Stimulated activated naive CD4-positive, alpha-beta T cell (primary cell): Measurements from ENCODE around the gene KCNMA1.
"Not testable (repeated sequence)": the region's sequence is repeated elsewhere in the genome, so short reads cannot be mapped to it uniquely, and the experiment has no call there.

Experiments used
- DNase-seq, 6 experiments: peaks; one replicate each; lab custom pipeline; 2025; lab: John Stamatoyannopoulos, UW

The KCNMA1 gene

DNA sequence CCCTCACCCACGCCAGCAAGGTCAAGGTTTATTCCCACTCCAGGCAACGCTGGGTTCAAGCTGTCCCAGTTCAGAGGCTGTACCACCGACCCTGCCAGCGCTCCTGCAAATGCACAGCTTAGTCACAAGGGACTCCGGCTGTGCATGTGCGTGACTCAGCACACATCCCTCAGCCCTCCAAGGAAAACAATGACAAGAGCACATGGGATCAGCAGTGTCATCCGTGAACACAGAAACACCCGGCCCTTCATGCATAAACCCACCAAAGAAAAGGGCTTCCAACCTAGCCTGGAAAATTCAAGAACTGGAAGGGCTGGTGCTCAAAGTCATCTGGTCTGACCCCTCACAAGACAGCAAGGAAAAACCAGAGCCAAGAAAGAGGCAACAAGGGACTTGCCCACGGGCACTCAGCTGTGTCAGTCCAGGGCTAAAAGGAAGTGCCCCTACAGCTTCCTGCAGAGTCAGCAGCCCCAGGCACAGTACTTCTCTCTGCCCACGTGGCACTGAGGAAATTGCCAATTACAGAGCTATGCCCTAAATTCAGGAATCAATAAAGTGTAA is 106.1 kb downstream of the KCNMA1 start:
- no peak for DNase-seq

DNA sequence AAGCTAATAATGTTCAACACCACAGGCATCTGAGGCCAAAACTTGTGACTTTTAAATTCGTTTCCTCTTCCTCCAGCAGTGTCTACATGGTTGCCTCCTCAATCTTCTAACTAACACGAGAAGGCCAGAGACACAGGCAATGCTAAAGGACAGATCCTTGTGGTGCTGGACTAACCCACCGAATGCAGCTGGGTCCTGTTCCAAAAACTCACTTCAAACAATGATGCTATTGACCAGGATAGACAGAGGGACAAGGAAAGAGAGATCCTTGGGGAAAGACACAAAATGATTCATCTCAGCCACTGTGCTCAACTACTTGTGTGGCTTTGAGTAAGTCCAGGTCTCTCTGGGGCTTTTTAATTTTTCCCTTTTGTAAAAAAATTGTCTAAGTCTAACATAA is 107.6 kb downstream of the KCNMA1 start:
- no peak for DNase-seq

DNA sequence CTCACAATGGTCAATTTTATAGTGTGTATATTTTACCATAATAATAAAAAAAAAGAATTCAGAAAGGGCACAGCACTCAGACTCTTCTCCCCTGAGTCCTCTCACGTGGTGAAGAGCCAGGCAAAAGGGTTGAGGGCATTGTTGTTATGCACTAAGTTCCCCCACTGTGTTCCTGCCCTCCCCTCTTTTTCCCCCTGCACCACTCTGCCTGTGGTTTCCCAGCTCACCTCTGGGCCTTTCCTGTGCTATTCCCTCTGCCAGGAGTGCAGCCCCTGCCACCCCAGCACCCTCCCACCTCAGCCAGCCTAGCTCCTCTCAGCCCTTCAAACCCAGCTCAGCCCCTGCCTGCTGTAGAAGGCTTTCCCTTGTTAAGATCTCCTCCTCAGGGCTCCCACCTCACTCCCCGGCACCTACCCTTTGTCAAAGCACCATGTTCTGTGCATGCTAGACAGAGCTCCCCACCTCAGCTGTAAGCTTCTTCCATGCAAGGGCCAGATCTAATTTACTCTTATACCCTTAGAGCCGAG is 108.5 kb downstream of the KCNMA1 start:
- no peak for DNase-seq

DNA sequence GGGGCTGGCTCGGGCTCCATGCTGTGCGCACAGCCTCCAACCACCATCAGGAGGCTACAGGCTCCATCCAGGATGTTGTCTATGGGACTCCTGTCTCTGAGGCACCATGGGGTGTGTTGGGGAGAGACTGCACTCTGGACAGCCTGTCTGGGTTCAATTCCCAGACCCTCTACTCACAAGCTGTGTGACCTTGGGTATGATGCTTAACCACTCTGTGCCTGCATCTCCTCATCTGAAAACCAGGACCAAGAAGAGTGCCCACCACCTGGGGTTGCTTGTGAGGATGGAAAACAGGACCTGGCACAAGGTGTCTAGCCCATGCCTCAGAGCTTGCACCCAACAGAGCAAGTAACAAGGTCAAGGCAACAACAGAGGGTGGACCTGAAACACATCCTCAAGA is 109.8 kb downstream of the KCNMA1 start:
- no peak for DNase-seq

DNA sequence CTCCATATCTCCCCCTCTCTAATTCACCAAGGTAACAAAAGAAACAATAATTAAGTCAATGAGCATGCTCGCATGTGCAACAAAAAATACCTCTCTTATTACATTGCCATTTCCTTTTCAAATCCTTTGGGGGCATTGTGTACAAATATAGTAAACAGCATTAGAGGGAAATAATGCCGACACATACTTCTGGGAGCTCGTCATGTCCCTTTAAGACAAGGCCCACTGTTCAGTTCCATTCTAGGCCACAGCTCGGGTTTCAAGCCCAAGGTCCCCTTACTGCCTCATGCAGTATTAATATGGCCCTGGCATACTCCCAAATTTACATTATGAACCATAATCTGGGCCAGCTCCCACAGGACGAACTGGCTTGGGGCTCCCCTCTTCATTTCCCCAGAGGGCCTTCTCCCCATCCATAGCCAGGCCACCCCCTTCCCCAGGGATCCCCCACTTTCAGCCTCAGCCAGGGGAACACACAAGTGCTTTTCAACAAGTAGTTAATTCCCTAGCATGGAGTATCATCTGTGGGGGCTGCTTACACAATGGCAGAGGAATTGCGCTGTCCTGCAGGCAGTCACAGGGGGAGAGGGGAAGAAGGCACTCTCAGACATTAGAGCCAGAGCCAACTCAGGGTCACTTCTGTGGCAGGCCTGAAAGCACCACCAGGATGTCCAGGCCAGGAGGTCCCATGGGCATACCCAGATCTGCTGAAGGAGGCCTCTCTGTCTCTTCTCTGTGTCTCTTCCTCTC is 110.6 kb downstream of the KCNMA1 start:
- no peak for DNase-seq

DNA sequence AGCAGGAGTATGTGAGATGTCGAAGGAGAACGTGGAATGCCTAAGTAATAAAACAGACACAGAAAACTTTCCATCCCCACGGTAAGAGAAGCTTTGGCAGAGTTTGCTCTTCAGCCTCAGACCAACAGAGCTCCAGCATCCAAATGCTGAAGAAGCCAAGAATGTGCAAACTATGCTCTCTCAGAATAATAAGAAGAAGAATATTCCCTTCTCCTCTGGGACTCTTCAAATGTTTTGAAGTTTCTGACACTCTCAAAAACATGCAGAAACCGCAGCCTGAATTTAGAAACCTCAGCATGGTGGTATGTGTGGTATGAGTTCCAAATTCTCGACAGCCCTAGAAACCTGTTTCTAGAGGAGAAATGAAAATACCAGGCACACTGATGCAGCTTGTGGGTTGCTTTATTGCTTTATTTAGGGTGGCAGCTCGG is 113.3 kb downstream of the KCNMA1 start:
- no peak for DNase-seq

DNA sequence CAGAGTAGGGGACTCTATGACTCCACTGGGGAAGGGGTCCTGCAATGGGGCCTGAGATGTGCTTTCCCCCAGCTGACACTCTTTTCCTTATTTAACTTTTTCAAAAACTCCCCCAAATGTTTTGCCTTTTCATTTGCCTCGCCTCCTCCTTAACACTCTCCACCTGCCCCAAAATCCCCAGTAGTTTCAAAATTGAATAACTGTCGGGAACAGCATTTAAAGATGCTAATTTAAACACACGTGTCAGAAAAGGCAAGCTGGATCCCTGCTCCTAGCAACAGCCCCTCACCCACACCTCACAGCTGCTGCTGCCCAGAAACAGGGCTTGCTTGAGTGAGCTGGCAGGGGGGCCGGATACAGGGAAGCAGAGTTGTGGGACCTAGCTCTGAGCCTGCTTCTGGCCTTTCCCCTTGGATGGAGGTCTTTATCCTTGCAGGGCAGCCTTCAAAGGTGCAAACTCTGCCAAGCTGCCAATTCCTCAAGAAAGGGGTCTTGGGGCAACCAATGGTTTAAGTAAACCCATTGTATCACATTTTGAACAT is 115.3 kb downstream of the KCNMA1 start:
- DNase-seq = no peak

DNA sequence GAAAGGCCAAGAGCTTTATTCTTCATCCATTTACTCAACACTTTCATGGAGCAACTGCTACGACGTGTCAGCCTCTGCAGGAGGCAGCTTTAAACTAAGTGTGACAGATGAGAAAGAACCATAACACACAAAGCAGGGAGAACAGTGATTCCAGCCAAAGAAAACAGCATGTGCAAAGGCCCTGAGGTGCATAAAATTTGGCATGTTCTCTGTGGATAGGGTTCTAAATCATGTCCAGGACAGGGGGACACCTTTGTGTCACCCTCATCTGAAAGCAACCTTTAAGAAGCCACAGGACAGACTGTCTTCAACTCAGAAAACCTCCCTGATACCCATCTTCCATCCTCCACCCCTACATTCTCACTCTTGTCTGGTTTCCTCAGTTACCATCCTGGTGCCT is 116.6 kb downstream of the KCNMA1 start:
- DNase-seq = no peak

DNA sequence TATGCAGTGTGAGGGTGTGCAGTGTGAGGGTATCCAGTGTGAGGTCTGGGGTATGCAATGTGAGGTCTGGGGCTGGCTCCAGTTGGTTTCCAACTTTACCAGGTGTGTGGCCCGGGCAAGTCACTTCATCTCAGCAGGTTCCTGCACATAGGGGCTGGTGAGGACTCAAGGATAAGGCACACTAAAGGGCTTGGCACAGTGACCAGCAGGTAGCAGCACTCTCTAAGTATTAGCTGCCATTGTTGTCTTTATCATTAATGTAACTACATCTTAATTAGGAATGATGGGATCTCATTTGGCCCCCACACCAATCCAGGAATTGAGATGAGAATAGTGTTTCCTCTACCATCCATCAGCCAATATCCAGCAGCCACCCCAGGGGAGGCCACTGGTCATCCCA is 117.3 kb downstream of the KCNMA1 start:
- DNase-seq = no peak

DNA sequence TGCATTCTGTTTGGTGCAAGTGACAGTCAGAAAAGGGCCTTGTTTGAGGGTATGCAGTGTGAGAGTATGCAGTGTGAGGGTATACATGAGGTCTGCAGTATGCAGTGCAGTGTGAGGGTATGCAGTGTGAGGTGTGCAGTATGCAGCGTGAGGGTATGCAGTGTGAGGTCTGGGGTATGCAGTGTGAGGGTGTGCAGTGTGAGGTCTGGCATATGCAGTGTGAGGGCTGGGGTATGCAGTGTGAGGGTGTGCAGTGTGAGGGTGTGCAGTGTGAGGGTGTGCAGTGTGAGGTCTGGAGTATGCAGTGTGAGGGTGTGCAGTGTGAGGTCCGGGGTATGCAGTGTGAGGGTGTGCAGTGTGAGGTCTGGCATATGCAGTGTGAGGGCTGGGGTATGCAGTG is 117.8 kb downstream of the KCNMA1 start:
- not testable (repeated sequence) for DNase-seq

DNA sequence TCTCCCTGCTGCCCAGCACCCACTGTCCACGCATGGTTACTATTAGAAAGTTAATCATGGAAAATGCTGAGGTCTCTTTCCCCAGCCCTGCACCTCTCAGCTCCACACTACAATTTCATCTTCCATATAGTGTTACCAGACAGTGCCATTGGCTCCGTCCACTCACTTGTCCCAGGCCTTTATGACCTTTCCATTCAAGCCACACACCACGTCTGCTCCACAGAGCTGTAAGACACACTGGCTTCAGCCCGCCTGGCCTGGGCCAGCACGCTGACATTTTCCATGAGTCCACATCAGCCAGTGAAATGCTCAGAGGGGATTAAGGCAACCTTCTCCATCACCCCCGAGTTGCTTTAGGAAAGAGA is 118.7 kb downstream of the KCNMA1 start:
- DNase-seq = no peak

DNA sequence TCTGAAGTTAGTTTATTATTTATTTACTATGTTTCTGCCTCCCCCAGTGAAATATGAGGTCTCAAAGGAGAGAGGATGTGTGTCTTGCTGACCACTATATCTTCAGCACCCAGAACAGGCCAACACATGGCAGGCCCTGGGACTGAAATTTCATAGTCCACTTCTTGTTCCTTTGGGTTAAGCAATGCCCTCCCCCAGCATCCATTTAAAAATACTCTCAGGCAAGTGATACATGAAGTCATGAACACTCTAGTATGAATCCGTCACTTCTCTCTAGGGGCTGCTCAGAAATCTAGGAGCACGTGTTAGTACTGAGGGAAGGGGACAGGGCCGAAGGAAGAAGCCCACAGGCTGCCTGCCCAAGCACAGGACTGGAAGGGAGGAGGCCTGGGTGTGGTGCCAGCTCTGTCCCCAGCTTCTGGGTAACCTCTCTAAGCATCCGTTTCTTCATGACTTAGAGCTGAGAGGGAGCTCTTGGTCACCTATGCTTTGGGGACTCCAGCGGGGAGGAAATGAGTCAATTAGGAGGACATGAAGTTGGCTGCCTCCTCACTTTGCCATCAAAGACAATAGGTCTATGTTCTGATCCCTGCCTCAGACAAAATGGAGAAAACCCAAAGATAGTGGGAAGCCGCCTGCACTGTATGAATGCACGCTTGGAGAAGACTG is 119.2 kb downstream of the KCNMA1 start:
- no peak for DNase-seq

DNA sequence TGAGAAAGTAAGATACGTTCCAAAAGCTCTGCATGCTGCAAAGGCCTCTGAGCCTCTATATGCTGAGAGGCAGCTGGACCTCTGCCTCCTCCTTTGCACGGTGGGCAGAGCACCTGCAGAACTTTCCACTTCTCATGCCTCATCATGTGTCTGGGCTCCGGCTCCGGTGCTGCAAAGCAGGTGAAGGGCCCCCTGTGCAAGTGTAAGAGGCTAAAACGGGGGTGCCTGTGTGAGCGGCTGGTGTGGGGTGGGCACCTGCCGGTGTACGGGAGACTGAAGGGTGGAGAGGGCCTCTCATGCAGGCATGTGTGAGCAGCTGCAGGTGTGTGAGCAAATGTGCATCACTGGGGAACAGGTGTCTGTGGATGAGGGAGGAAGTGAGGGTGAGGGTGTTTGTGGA is 121.0 kb downstream of the KCNMA1 start:
- no peak for DNase-seq

DNA sequence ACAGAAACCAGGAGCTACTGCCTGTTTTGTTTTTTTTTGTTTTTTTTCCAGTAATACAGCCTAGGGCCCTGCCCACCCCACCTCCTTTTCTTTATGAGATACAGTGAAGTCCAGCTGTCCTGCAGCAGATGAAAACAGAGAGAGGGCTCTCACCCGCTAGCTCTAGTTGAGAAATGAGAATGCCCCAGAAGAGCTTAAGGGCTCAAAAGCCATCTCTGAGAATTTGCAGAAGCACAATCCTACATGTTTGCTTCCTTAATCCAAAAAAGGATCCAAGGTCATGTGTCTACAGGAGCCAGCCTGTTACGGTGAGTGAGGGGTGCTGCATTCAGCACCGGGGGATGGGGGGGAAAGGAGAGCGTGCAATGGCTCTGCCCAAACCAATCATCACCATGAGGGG is 122.7 kb downstream of the KCNMA1 start:
- DNase-seq = no peak

DNA sequence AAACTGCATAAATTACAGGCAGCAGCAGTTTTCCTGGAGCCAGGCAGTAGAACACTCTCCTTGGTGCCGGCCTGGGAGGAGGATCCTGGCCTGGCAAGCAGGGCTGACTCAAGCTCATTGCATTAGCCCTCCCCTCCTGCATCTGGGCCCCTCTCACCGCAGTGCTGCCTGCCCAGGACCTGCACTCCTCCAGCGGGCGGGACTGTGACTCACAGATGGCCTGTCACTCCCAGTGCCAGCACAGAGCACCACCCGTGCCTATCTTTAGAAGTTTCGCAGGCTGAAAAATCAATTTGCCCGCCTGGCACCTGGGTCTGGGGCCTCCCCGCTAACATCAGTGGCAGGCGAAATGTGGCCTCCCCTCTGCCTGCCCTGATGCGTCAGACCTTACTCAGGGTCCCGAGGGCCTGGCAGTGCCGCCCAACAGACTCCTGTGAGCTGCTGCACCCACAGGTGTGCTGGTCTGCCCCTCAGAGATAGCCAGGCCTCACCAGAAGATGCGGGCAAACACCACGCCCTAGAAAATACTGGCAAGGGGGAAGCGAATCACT is 123.8 kb downstream of the KCNMA1 start:
- DNase-seq = no peak

DNA sequence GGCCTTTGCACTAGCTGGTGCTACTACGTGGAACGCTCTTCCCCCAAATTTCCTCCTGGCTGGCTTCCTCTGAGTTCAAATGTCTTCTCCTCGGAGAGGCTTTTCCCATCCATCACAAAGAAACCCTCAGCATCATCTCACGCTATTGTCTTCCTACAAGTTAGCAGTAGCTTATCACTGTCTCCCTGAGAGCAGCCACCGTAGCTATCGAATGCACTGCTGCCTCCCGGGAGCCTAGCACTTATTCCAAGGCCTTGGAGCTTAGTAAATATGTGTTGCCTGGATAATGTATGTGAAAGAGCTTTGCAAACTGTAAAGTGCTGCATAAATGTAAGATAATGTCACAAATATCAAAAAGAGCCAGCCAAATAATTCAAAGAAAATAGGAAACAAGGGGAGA is 124.4 kb downstream of the KCNMA1 start:
- DNase-seq = no peak

DNA sequence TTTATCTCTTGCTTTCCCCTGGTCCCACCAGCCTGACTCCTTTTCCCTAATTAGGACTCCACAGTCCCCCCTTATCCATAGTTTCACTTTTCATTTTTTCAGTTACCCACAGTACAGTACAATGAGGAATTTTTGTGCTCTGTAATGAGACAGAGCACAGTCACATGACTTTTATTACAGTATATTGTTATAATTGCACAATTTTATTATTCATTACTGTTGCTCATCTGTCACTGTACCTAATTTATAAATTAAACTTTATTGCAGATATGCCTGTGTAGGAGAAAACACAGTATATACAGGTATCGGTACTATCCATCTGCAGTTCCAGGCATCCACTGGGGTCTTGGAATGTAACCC is 125.4 kb downstream of the KCNMA1 start:
- no peak for DNase-seq

DNA sequence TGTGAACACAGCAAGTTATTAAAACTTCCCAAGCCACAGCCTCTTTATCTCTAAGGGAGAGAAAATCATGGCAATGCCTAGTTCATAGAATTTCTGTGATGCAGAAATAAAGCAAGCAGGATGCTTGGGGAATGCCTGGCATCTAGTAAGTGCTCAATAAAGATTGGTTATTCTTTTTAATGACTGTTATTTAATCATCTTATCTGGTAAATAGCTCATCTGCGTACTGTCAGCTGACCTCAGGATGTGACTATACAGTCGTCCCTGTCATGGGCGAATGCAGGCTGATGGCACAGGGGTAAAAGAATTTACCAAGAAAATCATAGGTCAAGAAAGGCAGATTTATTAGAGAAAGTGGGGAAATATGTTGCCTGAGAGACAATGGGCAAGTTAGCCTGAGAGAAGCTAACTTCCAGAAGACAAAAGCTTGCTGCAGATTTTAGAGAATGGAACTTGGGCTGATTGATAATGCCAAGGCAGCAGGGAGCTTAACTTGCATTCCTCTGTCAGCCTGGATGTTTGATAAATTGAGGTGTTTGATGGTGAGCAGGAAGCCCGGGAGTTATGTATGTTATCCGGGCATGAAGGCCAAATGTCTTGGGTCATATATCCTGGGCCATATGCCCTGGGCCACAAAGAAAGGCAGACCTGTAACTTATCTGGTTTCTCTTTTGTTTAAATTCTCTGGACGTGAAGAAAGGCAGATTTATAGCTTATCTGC is 126.0 kb downstream of the KCNMA1 start:
- DNase-seq = no peak

DNA sequence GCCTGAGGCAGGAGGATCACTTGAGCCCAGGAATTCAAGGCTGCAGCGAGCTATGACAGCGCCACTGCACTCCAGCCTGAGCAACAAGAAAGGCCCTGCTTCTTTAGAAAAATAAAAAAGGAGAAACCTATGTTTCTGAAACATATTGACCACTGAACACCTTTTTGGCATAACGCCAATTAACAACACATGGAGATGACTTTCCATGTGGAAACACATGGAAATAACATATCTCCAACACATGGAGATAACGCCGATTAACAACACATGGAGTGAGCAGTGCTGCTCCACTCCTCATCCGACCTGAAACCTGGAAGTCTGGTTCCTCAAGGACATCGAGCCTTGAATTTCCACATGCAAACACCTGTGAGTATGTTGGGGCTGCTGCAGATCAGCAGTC is 126.9 kb downstream of the KCNMA1 start:
- DNase-seq = no peak

DNA sequence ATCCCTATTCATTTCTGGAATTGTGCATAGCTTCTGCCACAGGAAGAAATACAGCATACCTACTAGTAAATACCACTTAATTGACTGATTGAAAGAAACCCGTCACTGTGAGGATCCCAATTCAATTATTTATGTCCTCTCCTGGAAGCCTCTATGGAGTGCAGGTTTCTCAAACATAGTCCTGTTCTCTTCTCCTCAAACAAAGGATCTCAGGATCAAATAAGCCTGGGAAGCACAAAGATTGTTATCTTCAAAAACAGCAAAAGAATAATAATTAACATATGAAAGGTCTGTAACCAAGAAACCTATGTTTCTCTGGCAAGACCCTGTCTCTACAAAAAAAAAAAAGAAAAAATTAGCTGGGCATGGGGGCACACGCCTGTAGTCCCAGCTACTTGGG is 127.3 kb downstream of the KCNMA1 start:
- no peak for DNase-seq

DNA sequence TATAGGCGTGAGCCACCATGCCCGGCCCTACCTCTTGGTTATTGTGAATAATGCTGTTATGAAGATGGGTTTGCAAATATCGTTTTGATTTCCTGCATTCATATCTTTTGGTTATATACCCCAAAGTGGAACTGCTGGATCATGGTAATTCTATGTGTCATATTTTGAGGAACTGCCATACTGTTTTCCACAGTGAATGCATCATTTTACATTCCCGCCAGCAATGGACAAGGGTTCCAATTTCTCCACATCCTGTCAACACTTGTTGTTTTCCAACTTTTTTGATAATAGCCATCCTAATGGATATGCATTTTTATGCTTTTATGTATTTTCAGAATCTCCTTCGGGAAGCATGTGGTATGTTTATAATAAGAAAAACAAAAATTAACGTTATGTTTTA is 128.2 kb downstream of the KCNMA1 start:
- no peak for DNase-seq

DNA sequence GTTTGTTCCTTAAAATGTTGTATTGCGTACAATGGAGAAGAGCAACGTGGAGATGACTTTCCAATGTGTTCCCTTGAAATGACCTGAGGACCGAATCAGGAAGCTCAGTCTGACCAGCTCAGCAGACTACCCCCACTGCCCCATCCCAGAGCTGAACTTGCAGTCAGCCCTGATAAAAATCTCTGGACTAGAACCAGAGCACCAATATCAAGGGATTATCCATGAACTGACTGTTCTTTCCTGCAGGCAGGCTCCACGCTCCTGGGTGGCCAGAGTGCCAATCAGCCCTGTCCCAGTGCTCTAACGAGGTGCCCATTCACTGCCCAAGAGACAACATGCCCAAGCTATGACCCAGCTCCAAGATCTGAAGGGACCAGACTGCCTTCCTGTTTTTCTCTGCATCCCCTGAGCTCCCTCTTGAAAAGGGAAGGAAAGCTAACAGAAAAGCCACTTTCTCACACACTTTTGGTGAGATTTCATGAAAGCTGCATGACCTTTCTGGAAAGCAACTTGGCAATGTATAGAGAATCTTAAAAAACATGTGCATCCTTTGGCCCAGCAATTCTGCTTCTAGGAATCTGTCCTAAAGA is 130.2 kb downstream of the KCNMA1 start:
- no peak for DNase-seq
